GM10847 (cell line): ENCODE results near the gene TMTC1.

Source experiments
- POLR2A ChIP-seq: IDR thresholded peaks from 2 replicates; pipeline ENCODE4 v1.6.1; 2011; ENCODE audit not compliant: insufficient read length; ENCODE audit errors: extremely low read depth

TMTC1 gene

DNA sequence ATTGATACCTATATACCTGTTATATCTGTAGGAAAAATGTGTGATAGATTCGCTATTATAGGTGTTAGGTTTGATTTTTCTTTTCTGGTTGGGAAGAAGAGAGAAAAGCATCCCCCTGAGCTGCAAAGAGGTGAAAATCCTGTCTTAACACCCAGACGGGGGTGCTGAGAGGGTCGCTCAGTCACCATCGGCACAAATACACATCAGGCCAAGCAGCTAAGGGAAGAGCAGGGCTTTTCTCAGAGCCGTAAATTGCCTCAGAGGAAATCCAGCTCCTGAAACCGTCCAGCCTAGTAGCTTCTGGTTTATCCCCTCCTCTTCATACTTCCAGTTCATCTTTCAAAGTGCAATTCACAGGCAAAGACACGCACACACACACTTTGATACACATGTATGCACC lies 175.2 kb downstream of the TMTC1 start:
- no peak for TF ChIP-seq POLR2A

DNA sequence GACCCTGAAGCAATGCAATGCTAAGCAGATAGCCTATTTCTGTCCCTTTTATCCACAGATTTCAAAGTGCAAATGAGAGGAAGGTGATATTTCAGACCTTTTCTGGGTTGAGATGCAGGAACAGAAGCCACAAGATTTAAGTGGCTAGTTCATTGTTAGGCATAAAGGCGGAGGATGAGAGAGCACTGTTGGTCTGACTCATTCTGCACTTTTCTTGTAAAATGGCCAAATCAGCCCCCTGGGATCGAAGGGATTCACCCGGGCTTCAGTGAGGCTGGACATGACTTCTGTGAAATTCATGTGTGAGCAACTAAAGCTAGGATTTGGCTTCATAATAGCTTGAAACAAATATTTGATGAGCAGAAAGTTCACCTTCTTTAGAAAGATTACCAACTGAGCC lies 184.4 kb downstream of the TMTC1 start:
- TF ChIP-seq POLR2A: no peak

DNA sequence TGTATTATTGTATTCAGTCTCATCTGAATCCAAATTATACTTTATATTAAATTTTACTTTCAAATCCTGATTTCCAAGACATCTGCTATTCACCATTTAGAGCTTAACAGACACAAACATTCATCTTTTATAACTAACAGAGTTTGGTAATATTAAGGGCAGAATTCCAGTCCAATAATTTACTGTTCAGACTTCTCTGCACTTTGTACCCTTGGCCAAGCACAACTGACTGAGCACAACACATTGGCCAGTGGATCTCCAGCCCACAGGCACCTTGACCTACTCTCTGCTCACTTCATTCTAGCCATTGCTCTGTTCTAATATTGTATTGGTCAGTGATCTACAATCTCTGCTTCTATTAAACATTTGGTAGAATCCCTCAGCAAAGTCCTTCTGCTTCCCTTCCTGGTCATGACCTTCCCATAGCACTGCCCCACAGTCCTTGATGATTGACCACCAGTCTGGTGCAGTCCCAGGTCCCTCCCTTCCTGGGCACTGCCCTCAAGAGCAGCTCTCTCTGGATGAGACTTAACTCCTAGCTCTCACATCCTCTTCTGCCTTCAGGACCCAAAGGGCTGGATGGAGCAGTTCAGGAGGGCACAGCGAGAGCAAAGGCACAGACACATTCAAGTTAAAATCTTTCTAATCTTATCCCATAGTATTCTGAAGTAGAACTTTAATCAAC lies 188.5 kb downstream of the TMTC1 start:
- TF ChIP-seq POLR2A: no peak

DNA sequence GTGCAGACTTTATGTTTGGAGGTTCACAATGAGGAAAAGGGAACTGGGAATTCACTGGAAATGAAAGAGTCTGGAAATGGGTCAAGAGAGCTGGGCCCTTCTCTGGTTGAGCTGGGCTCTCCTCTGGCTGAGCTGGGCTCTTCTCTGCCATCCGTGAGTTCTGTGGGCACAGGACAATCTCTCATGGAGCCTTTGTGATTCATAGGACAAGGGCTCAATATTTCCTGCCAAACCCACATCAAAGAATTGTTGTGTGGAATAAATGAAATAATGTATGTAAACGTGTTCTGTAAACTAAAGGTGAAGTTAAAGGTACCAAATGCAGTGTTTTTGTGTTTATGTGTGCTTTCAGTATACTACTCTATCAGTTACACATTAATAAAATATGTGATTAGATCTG lies 190.7 kb downstream of the TMTC1 start:
- no peak for TF ChIP-seq POLR2A

DNA sequence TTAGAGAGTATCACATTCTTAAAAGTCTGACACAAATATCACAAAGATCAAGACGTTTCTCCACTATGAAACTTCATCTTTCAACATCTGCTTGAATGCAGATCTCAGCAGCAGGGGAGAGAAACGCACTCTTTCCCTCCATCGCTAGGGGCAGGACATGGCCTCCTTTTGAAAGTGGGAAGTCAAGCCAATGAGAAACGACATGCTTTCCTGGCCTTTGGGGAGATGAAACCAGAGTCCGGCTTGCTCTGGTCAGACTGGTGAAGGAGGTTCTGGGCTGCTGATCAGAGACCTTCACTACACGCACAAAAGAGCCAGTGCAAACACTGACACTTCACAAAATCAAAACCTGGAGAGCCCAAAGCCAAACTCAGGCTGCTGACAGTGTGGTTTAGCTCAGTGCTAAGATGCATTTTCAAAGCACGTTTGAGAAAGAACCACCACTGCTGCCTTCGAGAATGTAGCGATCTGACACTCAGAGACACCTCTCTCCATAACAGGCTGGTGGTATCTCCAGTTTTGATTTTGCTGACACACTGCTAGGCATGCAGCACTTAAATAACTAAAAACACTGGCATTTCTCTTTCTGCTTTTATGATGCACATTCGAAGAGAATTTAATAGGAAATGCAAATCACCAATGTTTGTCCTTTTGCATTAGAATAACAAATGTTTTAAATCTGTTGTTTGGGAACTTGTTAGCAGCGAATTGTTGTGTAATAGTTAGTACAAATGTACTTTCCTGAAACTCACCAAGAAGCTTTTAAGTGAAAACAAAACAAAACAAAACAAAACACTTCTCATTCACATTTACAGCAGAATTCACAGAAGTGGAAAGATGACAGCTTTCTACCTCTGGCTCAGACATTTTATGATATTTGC lies 192.4 kb downstream of the TMTC1 start:
- TF ChIP-seq POLR2A: no peak

DNA sequence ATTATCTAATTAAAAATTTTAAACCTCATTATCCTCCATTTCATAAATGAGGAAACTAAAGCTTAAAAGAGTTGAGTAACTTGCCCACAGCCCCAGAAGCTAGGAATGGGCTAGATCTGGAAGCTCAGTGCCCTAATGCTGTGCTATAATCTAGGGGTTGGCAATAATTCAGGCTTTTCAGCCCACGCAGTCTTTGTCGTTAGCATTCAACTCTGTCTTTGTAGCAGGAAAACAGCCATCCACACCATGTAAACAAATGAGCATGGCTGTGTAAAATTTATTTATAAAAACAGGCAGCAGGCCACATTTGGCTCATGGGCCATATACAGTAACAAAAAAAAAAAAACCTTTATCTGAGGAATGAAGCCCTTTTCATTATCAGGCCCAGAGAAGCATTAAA lies 193.9 kb downstream of the TMTC1 start:
- TF ChIP-seq POLR2A: no peak

DNA sequence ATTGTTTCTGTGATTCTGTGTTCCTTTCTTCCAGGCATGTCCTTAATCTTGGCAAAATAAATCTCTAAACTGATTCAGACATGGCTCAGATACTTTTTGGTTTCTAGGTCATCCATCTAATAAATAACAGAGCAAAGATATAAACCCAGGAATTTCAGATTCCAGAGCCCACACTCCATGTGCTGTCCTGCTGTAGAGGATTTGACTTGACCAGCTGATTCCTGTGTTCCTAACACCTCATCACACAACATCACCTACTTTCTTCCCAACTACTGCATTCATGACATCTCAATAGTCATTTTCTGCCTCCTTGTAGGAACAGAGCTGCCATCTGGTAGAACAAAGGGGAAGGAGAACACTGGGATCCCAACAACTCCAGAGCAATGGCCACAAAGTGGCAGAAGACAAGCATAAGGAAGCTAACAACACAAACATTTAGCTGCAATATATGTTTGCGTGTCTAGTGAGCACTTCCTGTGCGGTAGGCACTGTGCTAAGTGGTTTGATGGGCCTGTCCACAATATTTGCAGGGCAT lies 194.4 kb downstream of the TMTC1 start:
- no peak for TF ChIP-seq POLR2A

DNA sequence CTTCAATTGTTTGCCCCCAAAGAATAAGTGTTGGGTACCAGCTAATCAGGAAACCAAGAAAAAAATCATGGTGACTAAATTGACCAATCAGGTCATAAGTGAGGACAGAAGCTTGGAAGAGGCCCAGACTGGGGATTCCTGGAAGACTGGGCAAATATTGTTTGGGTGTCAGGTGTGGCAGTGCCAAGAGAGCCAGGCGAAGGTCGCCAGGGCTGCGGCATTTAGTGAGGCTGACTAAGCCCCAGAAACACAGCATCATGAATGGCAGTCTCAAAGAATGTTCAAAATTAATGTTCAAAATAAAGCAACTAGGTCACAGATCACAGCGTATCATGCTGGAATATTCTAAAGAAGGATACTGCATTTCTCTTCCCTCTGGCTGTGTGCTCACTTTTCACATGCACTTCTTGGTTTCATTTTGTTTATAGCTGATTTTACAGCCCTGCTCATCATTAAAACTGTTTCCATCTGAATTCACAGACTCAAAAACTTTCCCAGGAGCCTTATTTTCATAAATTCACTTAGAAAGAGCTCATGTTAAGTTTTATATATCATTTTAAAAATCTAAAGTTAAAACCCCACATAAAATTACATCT lies 201.0 kb downstream of the TMTC1 start:
- TF ChIP-seq POLR2A: no peak

DNA sequence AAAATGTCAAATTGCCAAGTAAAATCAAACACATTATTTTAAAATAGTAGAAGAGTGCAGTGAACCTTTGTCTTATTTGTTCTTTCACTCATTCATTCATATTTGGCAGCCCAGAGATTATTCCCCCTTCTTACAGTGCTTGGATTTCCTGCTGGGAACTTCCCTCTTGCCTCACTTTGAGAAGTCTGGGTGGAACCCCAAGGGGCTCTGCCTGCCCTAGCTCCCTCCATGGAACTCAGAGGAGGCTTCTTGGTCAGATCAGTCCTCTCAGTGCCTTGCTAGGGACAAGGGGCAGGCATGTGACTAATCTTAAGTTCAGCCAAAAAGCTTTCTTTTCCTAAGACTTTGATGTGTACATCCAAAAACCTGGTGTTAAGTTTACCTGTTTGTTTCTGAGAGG lies 201.6 kb downstream of the TMTC1 start:
- TF ChIP-seq POLR2A: no peak

DNA sequence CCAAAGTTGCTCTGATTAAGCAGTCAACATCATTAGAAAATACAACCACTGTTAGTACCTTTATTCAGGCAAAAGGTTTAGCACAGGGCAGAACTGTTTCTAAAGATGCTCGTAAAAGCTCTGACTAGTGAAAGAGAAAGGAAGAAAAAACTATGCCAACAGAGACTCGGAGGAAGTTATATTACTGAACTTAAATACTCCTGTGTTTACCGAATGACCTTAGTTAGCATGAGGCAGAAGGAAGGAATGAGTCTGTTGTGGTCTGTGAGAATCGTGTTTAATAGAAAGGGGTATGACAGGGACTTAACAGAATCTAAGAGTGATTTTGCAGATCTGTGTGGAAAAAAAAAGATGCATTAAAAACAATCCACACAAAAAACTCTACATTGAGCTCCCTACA lies 202.1 kb downstream of the TMTC1 start:
- no peak for TF ChIP-seq POLR2A

DNA sequence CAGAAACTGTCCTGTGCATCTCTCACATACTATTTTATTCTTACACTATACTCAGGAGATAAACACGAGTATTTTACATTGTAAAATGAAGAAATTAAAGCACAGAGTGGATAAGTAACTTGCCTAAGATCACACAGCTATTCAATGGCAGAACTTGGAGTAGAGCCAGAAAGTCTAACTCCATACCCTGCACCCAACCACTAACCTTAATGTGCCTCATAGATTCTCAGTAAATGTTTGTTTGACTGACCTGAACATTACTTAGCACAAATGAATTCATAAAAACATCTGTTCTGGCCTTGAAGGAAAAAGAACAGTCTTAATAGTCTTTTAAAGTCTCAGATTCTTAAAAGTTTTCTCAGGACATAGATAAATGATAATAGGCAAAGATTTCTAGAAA lies 202.8 kb downstream of the TMTC1 start:
- TF ChIP-seq POLR2A: no peak

DNA sequence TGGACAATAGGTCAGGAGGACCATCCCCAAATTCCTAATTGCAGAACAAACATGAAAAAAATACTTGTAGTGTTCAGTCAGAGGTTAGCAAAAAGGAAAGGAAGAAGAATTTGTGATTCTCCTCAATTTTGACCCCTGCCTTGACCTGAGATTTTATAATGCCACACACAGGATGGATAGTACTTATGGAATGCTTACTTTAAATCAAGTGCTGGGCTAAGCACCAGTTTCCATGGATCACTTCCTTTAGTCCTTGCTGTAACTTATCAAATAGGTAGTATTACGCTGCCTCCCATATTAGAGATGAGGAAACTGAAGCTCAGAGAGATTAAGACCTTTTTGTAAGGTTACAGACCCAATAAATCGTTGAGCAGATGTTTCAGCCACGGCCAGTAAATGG lies 205.0 kb downstream of the TMTC1 start:
- no peak for TF ChIP-seq POLR2A

DNA sequence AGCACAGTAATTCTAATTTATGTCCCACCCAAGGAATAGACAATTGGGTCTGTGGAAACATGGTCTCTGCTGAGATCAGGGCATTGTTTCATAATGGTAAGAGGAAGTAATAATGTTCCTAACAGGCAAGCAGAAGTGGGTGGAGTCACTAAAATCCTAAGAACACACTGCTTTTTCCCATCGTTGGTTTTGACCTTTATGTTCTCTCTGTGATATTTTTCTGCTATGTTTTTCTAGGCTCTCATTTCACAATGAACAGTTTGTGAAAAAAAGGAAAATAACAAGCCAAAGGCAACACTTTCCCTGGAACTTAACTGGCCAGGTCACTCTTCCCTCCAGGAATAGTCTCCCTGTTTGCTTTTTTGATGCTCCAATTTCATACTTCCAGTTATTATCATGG lies 205.7 kb downstream of the TMTC1 start:
- no peak for TF ChIP-seq POLR2A

DNA sequence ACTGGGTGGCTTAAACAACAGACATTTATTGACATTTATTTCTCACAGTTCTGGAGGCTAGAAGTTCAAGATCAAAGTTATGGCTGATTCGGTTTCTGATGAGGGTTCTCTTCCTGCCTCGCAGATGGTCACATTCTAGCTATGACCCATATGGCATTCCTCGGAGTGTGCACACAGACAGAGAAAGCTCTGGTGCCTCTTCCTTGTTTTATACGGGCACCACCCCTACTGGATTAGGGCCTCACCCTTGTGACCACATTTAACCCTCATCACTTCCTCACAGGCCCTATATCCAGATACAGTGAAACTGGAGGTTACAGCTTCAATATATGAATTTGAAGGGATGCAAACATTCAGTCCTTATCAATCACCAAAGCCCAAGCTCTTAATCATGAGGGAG lies 209.2 kb downstream of the TMTC1 start:
- TF ChIP-seq POLR2A: no peak

DNA sequence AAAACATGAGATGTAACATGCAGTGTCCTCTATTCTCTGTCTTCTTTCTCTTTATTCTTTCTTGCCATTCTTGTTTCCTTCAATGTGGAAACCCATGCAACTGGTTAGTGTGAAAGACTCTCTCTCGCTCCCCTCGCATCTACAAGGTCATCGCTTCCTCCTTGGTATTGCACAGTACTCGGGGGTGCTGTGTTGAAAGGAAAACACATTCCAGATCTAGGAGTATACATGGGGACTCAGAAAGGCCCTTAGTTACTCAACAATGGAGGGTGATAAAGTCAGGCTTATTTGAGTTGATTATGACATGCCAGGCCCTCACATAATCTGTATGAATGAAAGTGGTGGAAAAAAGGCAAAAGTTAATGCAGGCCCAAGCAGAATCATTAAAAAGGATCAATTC lies 210.8 kb downstream of the TMTC1 start:
- TF ChIP-seq POLR2A: no peak

DNA sequence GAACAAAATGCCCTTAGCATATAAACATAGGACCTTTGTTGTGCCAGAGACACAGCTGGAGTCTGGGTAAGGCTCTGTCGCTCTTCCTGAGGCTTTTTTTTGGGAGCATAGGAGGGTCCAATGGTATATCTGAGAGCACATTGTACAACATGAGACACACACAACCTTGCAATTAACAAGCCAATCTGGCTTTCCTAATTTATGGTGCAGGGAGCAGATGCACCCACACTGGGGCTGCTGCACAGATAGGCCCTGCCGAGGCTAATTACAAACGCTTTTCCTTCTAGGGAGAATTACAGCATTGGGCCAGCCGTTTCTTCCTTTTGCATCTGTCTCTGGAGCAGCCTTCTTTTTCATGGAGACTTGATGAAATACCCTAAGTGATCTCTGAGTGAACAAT lies 211.3 kb downstream of the TMTC1 start:
- no peak for TF ChIP-seq POLR2A
